GM12878 (cell line): ENCODE results near the gene CFAP53. TPM values are rescaled to one million over a fixed set of nuclear protein-coding genes. Genes with fewer than 3 reads are reported as not detected.

Experiments used
- BMI1 ChIP-seq: fragments of 450-650 bp; IDR thresholded peaks from 2 replicates; pipeline ENCODE4 v1.6.1; 2016; ENCODE audit warnings: mild to moderate bottlenecking, moderate library complexity, borderline replicate concordance
- CBFB ChIP-seq: IDR thresholded peaks from 2 replicates; pipeline ENCODE4 v1.6.1; 2016; ENCODE audit warnings: antibody characterized with exemption, low read depth
- IRF4 ChIP-seq: IDR thresholded peaks from 2 replicates; pipeline ENCODE4 v1.6.1; 2011; ENCODE audit warnings: low read depth, low read length
- MAX ChIP-seq: IDR thresholded peaks from 2 replicates; pipeline ENCODE4 v1.6.1; 2012; ENCODE audit warnings: low read depth, low read length, improper control_type of control experiment
- MTA3 ChIP-seq: IDR thresholded peaks from 2 replicates; pipeline ENCODE4 v1.6.1; 2012; ENCODE audit warnings: low read length, inconsistent platforms, borderline replicate concordance
- MXI1 ChIP-seq: fragments of 150-350 bp; IDR thresholded peaks from 2 replicates; pipeline ENCODE4 v1.6.1; 2011; ENCODE audit warnings: low read depth, mild to moderate bottlenecking, inconsistent platforms, low read length, improper control_type of control experiment
- NFYB ChIP-seq: IDR thresholded peaks from 2 replicates; pipeline ENCODE4 v1.6.1; 2011; ENCODE audit warnings: low read depth, mild to moderate bottlenecking, low read length, improper control_type of control experiment, moderate library complexity; ENCODE audit not compliant: insufficient read depth
- NR2C1 ChIP-seq: fragments of 450-650 bp; IDR thresholded peaks from 2 replicates; pipeline ENCODE4 v1.6.1; 2017; ENCODE audit warnings: antibody characterized with exemption, mild to moderate bottlenecking, moderate library complexity
- NR2C2 ChIP-seq: IDR thresholded peaks from 2 replicates; pipeline ENCODE4 v1.6.1; 2011; ENCODE audit warnings: borderline replicate concordance, low read depth; ENCODE audit not compliant: control insufficient read depth, insufficient read length
- RAD21 ChIP-seq: IDR thresholded peaks from 2 replicates; pipeline ENCODE4 v1.6.1; 2011; ENCODE audit warnings: mild to moderate bottlenecking, low read depth, low read length, moderate library complexity; ENCODE audit not compliant: insufficient read depth
- RELB ChIP-seq: fragments of 450-650 bp; IDR thresholded peaks from 2 replicates; pipeline ENCODE4 v1.6.1; 2017; ENCODE audit warnings: low read depth, mild to moderate bottlenecking, moderate library complexity
- SKIL ChIP-seq: fragments of 450-650 bp; IDR thresholded peaks from 2 replicates; pipeline ENCODE4 v1.6.1; 2017; ENCODE audit warnings: mild to moderate bottlenecking, low read depth, inconsistent platforms; ENCODE audit not compliant: poor library complexity, severe bottlenecking
- SPI1 ChIP-seq: IDR thresholded peaks from 2 replicates; pipeline ENCODE4 v1.6.1; 2011; ENCODE audit warnings: low read depth, mild to moderate bottlenecking, low read length, moderate library complexity, borderline replicate concordance; ENCODE audit not compliant: insufficient read depth
- STAT3 ChIP-seq: IDR thresholded peaks from 2 replicates; pipeline ENCODE4 v1.6.1; 2011; ENCODE audit warnings: low read depth, low read length, improper control_type of control experiment
- TCF3 ChIP-seq: IDR thresholded peaks from 2 replicates; pipeline ENCODE4 v1.6.1; 2012; ENCODE audit warnings: low read depth, mild to moderate bottlenecking, low read length, borderline replicate concordance; ENCODE audit not compliant: insufficient read depth
- ZBTB11 ChIP-seq: fragments of 450-650 bp; formaldehyde crosslinking; IDR thresholded peaks from 2 replicates; pipeline ENCODE4 v1.5.0; 2022; ENCODE audit warnings: mild to moderate bottlenecking, missing genetic modification characterization
- ZBTB4 ChIP-seq: fragments of 450-650 bp; formaldehyde crosslinking; IDR thresholded peaks from 2 replicates; pipeline ENCODE4 v1.4.0; 2022; ENCODE audit warnings: mild to moderate bottlenecking, moderate library complexity
- ZZZ3 ChIP-seq: IDR thresholded peaks from 2 replicates; pipeline ENCODE4 v1.6.1; 2011; ENCODE audit warnings: low read depth; ENCODE audit not compliant: control insufficient read depth, insufficient read length
- polyA plus RNA-seq, 11 experiments: library from polyadenylated mRNA; depleted of rRNA in 4 of 11; unstranded in 6 of 11; stranded (reverse) in 5 of 11; fragments of >200 nt; fragmentation: Nextera tagmentation in 4 of 11; fragmentation: Illumina TruSeq in 1 of 11; extraction: Ambion mirVana in 4 of 11; extraction: Trizol in 1 of 11; gene quantifications; 1 replicate in 1 of 11; 2 replicates in 10 of 11; pipeline versions ENCODE4 v1.2.1 to v1.2.3, GENCODE V29; 2011 to 2016; ENCODE audit warnings: inconsistent platforms in 2 of 11, missing spikeins in 2 of 11, low read depth in 1 of 11
- total RNA-seq, 4 experiments: library from RNA; depleted of rRNA in 3 of 4; stranded (reverse); fragments of >200 nt in 3 of 4; fragmentation: Illumina TruSeq in 1 of 4; extraction: Trizol in 1 of 4; gene quantifications; 2 replicates each; pipeline versions ENCODE4 v1.2.1 to v1.2.3, GENCODE V29; 2013 to 2021

The CFAP53 gene
- total and polyA plus RNA-seq, 10 of the 15 experiments (the other 5 are each of a cell fraction or from before 2014, with no cell fraction given): 0.05 to 0.31 (median 0.12) TPM; not detected in 1

GRCh38 chr18:50313031-50313607 is 46.8 kb upstream of the CFAP53 start (continued):
- peak; percentile 84; the same call in 1 of the 2 replicates for TF ChIP-seq SPI1
- 0 out of 2 replicates have a peak, but pooled peaks have one; percentile 37 for TF ChIP-seq STAT3
- no peak for TF ChIP-seq ZBTB11 (CRISPR knock-in tag)
- TF ChIP-seq IRF4: peak; percentile 87
- TF ChIP-seq MAX: no peak
- TF ChIP-seq ZZZ3: no peak
- TF ChIP-seq MXI1: 0 out of 2 replicates have a peak, but pooled peaks have one; percentile 31
- TF ChIP-seq CBFB: no peak
- TF ChIP-seq NR2C2: no peak
- TF ChIP-seq TCF3: no peak
- TF ChIP-seq SKIL: peak; percentile 44
- no peak for TF ChIP-seq NR2C1
- peak; percentile 33; the same call in 1 of the 2 replicates for TF ChIP-seq BMI1
- no peak for TF ChIP-seq MTA3
- peak; percentile 69; the same call in 1 of the 2 replicates for TF ChIP-seq RELB
- TF ChIP-seq RAD21: no peak
- TF ChIP-seq ZBTB4 (CRISPR knock-in tag): peak; percentile 77; the same call in 1 of the 2 replicates
- no peak for TF ChIP-seq NFYB
